Skeletal muscle satellite cell (primary cell): ENCODE data around the gene SLC4A1AP. TPM values are rescaled to one million over a fixed set of nuclear protein-coding genes. Genes with fewer than 3 reads are reported as not detected.

ENCODE experiments used
- H3K27me3 ChIP-seq: 2 replicates; pipeline ENCODE4 v1.7.0; 2013; ENCODE audit warnings: low read length; ENCODE audit not compliant: control insufficient read depth, insufficient read depth
- H3K36me3 ChIP-seq: 2 replicates; pipeline ENCODE4 v1.7.0; 2013; ENCODE audit warnings: mild to moderate bottlenecking, control low read depth, low read length; ENCODE audit not compliant: insufficient read depth
- H3K4me1 ChIP-seq: 2 replicates; pipeline ENCODE4 v1.7.0; 2013; ENCODE audit warnings: low read length; ENCODE audit not compliant: control insufficient read depth, insufficient read depth
- H3K4me2 ChIP-seq: 2 replicates; pipeline ENCODE4 v1.7.0; 2013; ENCODE audit warnings: mild to moderate bottlenecking, low read length
- H3K4me3 ChIP-seq: 2 replicates; pipeline ENCODE4 v1.7.0; 2013; ENCODE audit warnings: low read length
- H3K9ac ChIP-seq: 2 replicates; pipeline ENCODE4 v1.7.0; 2013; ENCODE audit warnings: mild to moderate bottlenecking, low read depth, low read length, moderate library complexity
- H3K9me3 ChIP-seq: replicated peaks from 2 replicates; pipeline ENCODE4 v1.7.0; 2013; ENCODE audit warnings: mild to moderate bottlenecking, control low read depth, low read length
- small RNA-seq: library from RNA; depleted of rRNA; stranded (forward); fragments of <200 nt; gene quantifications from one replicate; pipeline ENCODE3, GENCODE V24; 2012

The SLC4A1AP gene

DNA sequence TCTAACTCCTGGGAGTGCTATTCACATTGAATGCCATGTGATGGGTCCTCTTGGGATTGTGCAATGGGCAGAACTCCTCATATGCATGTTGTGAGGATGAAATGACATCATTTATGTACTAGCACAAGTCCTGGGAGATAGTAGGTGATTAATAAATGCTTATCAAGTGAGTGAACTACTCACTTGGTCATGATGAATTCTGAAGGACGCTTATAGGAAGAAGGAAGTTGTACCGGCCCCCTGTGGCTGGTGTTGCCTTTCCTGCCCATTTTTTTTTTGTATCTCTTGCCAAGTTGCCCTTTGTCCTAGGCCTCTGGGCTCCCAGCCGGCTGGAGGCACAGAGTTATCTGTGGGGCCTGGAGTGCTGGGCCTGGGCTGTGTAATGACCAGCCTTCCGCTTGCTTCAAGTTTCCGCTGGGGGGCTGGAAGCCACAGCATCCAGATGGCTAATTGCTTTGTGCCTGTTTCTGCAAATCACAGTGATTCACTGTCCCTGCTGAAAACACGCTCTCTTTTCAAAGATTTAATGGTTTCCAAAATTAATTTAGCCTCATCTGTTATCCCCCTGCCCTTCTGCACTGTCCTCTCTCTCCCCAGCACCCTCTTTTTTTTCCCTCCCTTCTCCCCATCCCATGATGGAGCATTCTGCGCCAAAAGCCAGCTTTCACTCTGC, 74.1 kb downstream of the SLC4A1AP start:
- H3K4me3 ChIP-seq, result no peak overlapping the region
- no peak overlapping the region for H3K9ac ChIP-seq
- H3K4me2 ChIP-seq, result no peak overlapping the region
- H3K4me1 ChIP-seq, result peaks cover 27% of the 10 kb centered on the region
- H3K9me3 ChIP-seq, result no peaks in the 10 kb centered on the region
- no peaks in the 10 kb centered on the region for H3K36me3 ChIP-seq
- no peaks in the 10 kb centered on the region for H3K27me3 ChIP-seq

- no peak overlapping the region for H3K9ac ChIP-seq
- H3K4me1 ChIP-seq, result peaks cover 27% of the 10 kb centered on the region
- no peaks in the 10 kb centered on the region for H3K9me3 ChIP-seq
- H3K4me2 ChIP-seq, result no peak overlapping the region
- H3K4me3 ChIP-seq, result no peak overlapping the region
- H3K36me3 ChIP-seq, result no peaks in the 10 kb centered on the region
- no peaks in the 10 kb centered on the region for H3K27me3 ChIP-seq
These were observed 74.8 kb downstream of the SLC4A1AP start for GRCh38 chr2:27738349-27739057.

- Histone ChIP-seq H3K36me3 (no peaks in the 10 kb centered on the region), H3K4me1 (peaks cover 27% of the 10 kb centered on the region), H3K4me2 (no peak overlapping the region), H3K9ac (no peak overlapping the region), H3K9me3 (no peaks in the 10 kb centered on the region), H3K27me3 (no peaks in the 10 kb centered on the region), H3K4me3 (no peak overlapping the region)
These were observed 75.3 kb downstream of the SLC4A1AP start for GRCh38 chr2:27739058-27739373.

GRCh38 chr2:27741673-27742072, 78.0 kb downstream of the SLC4A1AP start:
- Histone ChIP-seq H3K27me3 (no peaks in the 10 kb centered on the region), H3K9me3 (no peaks in the 10 kb centered on the region), H3K9ac (no peak overlapping the region), H3K4me3 (no peak overlapping the region), H3K4me2 (no peak overlapping the region), H3K4me1 (peaks cover 12% of the 10 kb centered on the region), H3K36me3 (no peaks in the 10 kb centered on the region)

GRCh38 chr2:27742571-27742970, 78.9 kb downstream of the SLC4A1AP start:
- Histone ChIP-seq H3K27me3 (no peaks in the 10 kb centered on the region), H3K4me3 (no peak overlapping the region), H3K9ac (no peak overlapping the region), H3K4me1 (peaks cover 10% of the 10 kb centered on the region), H3K36me3 (no peaks in the 10 kb centered on the region), H3K4me2 (no peak overlapping the region), H3K9me3 (no peaks in the 10 kb centered on the region)

Small RNA genes lying within 50 kb of the gene (small RNA-seq; reads per million reads assigned to genes)
- not detected for gene RF00340
